Head of caudate nucleus (tissue), 42 donors: ENCODE data around the gene CDK5.
"Not testable (repeated sequence)": the region's sequence is repeated elsewhere in the genome, so short reads cannot be mapped to it uniquely, and the experiment has no call there.

Experiments
- DNase-seq, 42 donors: peaks; one replicate each; pipeline versions ENCODE4 v3.0.0 to v3.0.0-alpha.2; 2020 to 2021; ENCODE audit warnings: mixed read lengths in 7 of 42
- intact Hi-C: fragments of 100-400 bp; cut with DNase I; formaldehyde crosslinking; loops from one replicate; pipeline ENCODE4 v1.15.0; 2022

The CDK5 gene

GRCh38 chr7:151011616-151012015 is 46.1 kb downstream of the CDK5 start:
- DNase-seq, intact Hi-C loops: not testable (repeated sequence)

GRCh38 chr7:151011097-151011409 is 46.6 kb downstream of the CDK5 start:
- intact Hi-C loops: no loop called here

GRCh38 chr7:151010307-151011096 is 47.2 kb downstream of the CDK5 start:
- intact Hi-C loops: no loop called here
- peak in 1 of 42 donors; percentile 41 for DNase-seq

More at GRCh38 chr7:151011097-151011409, 46.6 kb downstream of the CDK5 start:
- no peak for DNase-seq

- intact Hi-C loops: no loop called here
- DNase-seq: no peak
Measured at GRCh38 chr7:151010037-151010306, 47.7 kb downstream of the CDK5 start.

GRCh38 chr7:151009327-151010036 is 48.2 kb downstream of the CDK5 start:
- DNase-seq: no peak
- intact Hi-C loops: no loop called here

GRCh38 chr7:151008511-151009323 is 49.0 kb downstream of the CDK5 start:
- peak in 36 of 42 donors; percentile 30 to 83 (median 58) for DNase-seq
- intact Hi-C loops: no loop called here

- DNase-seq: no peak
- intact Hi-C loops: no loop called here
Measured at GRCh38 chr7:151008143-151008510, 49.6 kb downstream of the CDK5 start.

GRCh38 chr7:151007469-151007898 is 50.2 kb downstream of the CDK5 start:
- intact Hi-C loops: no loop called here

GRCh38 chr7:151006590-151007300 is 51.0 kb downstream of the CDK5 start:
- intact Hi-C loops: no loop called here
- DNase-seq: no peak

More at GRCh38 chr7:151007469-151007898, 50.2 kb downstream of the CDK5 start:
- no peak for DNase-seq

GRCh38 chr7:151005566-151005965 is 52.1 kb downstream of the CDK5 start:
- intact Hi-C loops: no loop called here
- no peak for DNase-seq
